Epithelial cell of esophagus (primary cell): Measurements from ENCODE around the gene CNOT6.

Source experiments
- DNase-seq: peaks from one replicate; pipeline ENCODE4 v3.0.0; 2010; ENCODE audit warnings: low read depth
- H3K4me3 ChIP-seq: 2 replicates; pipeline ENCODE4 v1.5.1; 2011; ENCODE audit warnings: mild to moderate bottlenecking, low read length, control low read depth
- CTCF ChIP-seq: IDR thresholded peaks from 2 replicates; pipeline ENCODE4 v1.5.1; 2011; ENCODE audit warnings: low read depth, mild to moderate bottlenecking, low read length, control low read depth, inconsistent platforms; ENCODE audit not compliant: insufficient read depth; ENCODE audit errors: missing control alignments

The CNOT6 gene

GRCh38 chr5:180596115-180596667 is 102.0 kb downstream of the CNOT6 start:
- peak; percentile 14 for DNase-seq
- no peak overlapping the region for H3K4me3 ChIP-seq
- no peak for TF ChIP-seq CTCF

GRCh38 chr5:180596668-180597231 is 102.6 kb downstream of the CNOT6 start:
- no peak overlapping the region for H3K4me3 ChIP-seq
- no peak for DNase-seq
- no peak for TF ChIP-seq CTCF

GRCh38 chr5:180598316-180598701 is 104.1 kb downstream of the CNOT6 start:
- TF ChIP-seq CTCF, result no peak
- no peak for DNase-seq
- H3K4me3 ChIP-seq, result no peak overlapping the region

- H3K4me3 ChIP-seq, result no peak overlapping the region
- DNase-seq, result no peak
- no peak for TF ChIP-seq CTCF
Measured at GRCh38 chr5:180598797-180599589, 104.8 kb downstream of the CNOT6 start.

GRCh38 chr5:180599590-180599914 is 105.4 kb downstream of the CNOT6 start:
- no peak for TF ChIP-seq CTCF
- H3K4me3 ChIP-seq, result no peak overlapping the region
- no peak for DNase-seq

GRCh38 chr5:180599981-180600553 is 105.9 kb downstream of the CNOT6 start:
- no peak for DNase-seq
- no peak for TF ChIP-seq CTCF
- H3K4me3 ChIP-seq, result no peak overlapping the region
